ENCODE measurements around the gene OST4.
A peak's percentile ranks its signal among the peaks of the same experiment; 100 is the strongest.

Gene OST4

GRCh38 chr2:27050996-27051901 is 20.2 kb downstream of the OST4 start, which contains the start of gene AGBL5:
AGBL5 (plus strand) TSS chr2:27051668; CDS start chr2:27052959, 1,291 bp downstream.
- Histone ChIP-seq H2AFZ (ENCODE audit: low read length) (no peak within 1 kb of the TSS), H3K9ac (ENCODE audit: low read length) (peak within 1 kb of the TSS; percentile 93), H3K9me2 (ENCODE audit: low read depth, low read length) (no peaks in the 10 kb centered on the region), H3F3A (ENCODE audit: insufficient read depth, low read length) (no peaks in the 10 kb centered on the region), H3K36me3 (ENCODE audit: insufficient read depth, low read length) (peaks cover 29% of the 10 kb centered on the region; the same call in 1 of the 2 replicates), H3K4me1 (ENCODE audit: insufficient read depth, low read length, severe bottlenecking) (peaks cover 17% of the 10 kb centered on the region), H3K4me3 (ENCODE audit: low read depth, low read length, poor library complexity, severe bottlenecking) (peak within 1 kb of the TSS; percentile 98), H3K27ac (ENCODE audit: low read depth, low read length, poor library complexity, severe bottlenecking) (peak within 1 kb of the TSS; percentile 79), H3K79me2 (ENCODE audit: insufficient read depth, low read length) (no peaks in the 10 kb centered on the region), H3K4me2 (ENCODE audit: low read length) (peak within 1 kb of the TSS; percentile 97), H3K27me3 (ENCODE audit: insufficient read depth, low read length) (no peaks in the 10 kb centered on the region), H3K9me3 (ENCODE audit: low read length) (no peaks in the 10 kb centered on the region), H4K20me1 (ENCODE audit: insufficient read depth, low read length) (no peaks in the 10 kb centered on the region)
- TF ChIP-seq, protein P1, sequence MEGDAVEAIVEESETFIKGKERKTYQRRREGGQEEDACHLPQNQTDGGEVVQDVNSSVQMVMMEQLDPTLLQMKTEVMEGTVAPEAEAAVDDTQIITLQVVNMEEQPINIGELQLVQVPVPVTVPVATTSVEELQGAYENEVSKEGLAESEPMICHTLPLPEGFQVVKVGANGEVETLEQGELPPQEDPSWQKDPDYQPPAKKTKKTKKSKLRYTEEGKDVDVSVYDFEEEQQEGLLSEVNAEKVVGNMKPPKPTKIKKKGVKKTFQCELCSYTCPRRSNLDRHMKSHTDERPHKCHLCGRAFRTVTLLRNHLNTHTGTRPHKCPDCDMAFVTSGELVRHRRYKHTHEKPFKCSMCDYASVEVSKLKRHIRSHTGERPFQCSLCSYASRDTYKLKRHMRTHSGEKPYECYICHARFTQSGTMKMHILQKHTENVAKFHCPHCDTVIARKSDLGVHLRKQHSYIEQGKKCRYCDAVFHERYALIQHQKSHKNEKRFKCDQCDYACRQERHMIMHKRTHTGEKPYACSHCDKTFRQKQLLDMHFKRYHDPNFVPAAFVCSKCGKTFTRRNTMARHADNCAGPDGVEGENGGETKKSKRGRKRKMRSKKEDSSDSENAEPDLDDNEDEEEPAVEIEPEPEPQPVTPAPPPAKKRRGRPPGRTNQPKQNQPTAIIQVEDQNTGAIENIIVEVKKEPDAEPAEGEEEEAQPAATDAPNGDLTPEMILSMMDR (IDR thresholded peaks at IDR 0.05; ENCODE audit: low read length) = no peak
- no peak for TF ChIP-seq EZH2 (IDR thresholded peaks at IDR 0.05; ENCODE audit: borderline replicate concordance, low read length)

DNA sequence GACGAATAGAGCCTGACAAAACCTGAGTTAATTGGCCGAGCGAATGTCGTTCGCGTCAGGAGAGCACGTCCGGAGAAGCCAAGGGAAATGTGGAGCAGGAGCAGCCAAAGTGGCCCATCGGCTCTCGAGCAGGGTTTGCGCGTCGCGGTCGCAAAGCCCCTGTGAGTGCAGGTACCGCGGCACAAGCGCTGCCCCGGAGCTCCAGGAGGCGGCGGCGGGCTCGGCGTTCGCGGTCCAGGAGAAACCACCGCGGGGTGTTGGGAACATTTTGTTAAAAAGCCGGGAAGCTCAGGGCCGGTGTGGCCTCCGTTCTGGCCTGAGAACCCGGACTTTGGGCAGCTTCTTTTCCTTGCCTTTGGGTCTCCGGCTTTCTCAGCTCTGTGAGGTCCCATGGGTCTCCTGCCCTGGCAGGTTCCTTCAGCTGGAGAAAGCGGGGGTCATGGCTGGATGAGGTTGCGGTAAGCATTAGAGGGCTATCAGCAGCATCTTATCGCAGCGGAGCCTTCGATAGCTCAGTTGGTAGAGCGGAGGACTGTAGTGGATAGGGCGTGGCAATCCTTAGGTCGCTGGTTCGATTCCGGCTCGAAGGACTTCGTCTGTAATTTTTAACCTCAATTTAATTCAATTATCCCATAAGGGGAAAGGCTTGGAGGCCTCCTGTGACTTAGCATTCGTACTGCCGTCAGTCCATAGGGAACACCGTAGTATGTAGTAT is 21.0 kb downstream of the OST4 start:
- H2AFZ ChIP-seq (ENCODE audit: low read length) = 0 out of 2 replicates have a peak overlapping the region, but pooled peaks have one; percentile 36
- peaks cover 17% of the 10 kb centered on the region for H3K4me1 ChIP-seq (ENCODE audit: insufficient read depth, low read length, severe bottlenecking)
- H3K27ac ChIP-seq (ENCODE audit: low read depth, low read length, poor library complexity, severe bottlenecking) = peak overlapping the region; percentile 79
- peak overlapping the region; percentile 98 for H3K4me3 ChIP-seq (ENCODE audit: low read depth, low read length, poor library complexity, severe bottlenecking)
- H3K79me2 ChIP-seq (ENCODE audit: insufficient read depth, low read length) = no peaks in the 10 kb centered on the region
- no peaks in the 10 kb centered on the region for H3K9me3 ChIP-seq (ENCODE audit: low read length)
- peaks cover 21% of the 10 kb centered on the region; the same call in 1 of the 2 replicates for H3K36me3 ChIP-seq (ENCODE audit: insufficient read depth, low read length)
- no peaks in the 10 kb centered on the region for H3K9me2 ChIP-seq (ENCODE audit: low read depth, low read length)
- H3F3A ChIP-seq (ENCODE audit: insufficient read depth, low read length) = no peaks in the 10 kb centered on the region
- peak overlapping the region; percentile 93 for H3K9ac ChIP-seq (ENCODE audit: low read length)
- peak overlapping the region; percentile 97 for H3K4me2 ChIP-seq (ENCODE audit: low read length)
- TF ChIP-seq EZH2 (IDR thresholded peaks at IDR 0.05; ENCODE audit: borderline replicate concordance, low read length) = no peak
- TF ChIP-seq, protein P1 (IDR thresholded peaks at IDR 0.05; ENCODE audit: low read length) = 0 out of 2 replicates have a peak, but pooled peaks have one; percentile 5
- H3K27me3 ChIP-seq (ENCODE audit: insufficient read depth, low read length) = no peaks in the 10 kb centered on the region
- no peaks in the 10 kb centered on the region for H4K20me1 ChIP-seq (ENCODE audit: insufficient read depth, low read length)

DNA sequence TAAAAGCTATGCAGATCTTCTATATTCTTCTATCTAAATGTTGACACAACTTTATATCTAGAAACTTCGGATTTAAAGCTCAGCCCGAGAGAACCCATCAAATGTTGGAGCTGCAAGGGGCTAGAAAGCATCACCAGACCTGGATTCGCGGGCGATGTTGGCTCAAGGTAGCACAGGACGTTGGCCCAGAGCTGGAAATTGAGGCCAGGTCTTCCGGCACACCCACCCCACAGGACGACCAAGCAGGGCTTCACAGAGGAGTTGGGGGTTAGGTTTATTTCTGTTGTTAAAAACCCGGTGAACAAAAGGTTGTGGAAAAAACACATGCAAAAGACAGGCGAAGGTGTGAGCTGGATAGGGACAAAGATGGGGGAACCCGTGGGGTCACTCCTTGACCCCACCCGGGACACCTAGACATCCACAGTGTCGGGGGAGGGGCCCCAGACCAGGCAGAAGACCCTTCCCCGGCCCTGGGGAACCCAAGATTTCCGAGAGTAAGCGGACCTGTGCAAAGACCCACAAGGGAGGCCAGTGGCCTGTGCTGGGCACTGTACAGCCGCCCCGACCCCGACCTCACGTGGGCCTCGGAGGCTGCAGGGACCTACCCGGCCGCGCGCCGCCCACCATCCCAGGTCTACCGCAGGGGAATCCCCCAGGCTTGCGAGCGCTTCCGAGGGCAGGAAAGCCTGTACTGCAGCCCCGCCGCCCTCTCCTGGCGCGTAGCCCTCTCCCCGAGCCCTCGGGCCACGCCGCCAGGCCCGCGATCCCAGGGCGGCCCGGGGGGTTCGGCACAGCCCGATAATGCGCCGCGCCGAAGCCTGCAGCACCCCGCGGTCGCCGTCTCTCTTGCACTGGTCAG is 21.8 kb downstream of the OST4 start:
- peak overlapping the region; percentile 43 for H3K27ac ChIP-seq (ENCODE audit: low read depth, low read length, poor library complexity, severe bottlenecking)
- H3K79me2 ChIP-seq (ENCODE audit: insufficient read depth, low read length) = no peaks in the 10 kb centered on the region

More for the DNA sequence above, 21.8 kb downstream of the OST4 start:
- no peaks in the 10 kb centered on the region for H3K27me3 ChIP-seq (ENCODE audit: insufficient read depth, low read length)
- peak overlapping the region; percentile 98 for H3K4me3 ChIP-seq (ENCODE audit: low read depth, low read length, poor library complexity, severe bottlenecking)
- 0 out of 2 replicates have a peak overlapping the region, but pooled peaks have one; percentile 36 for H2AFZ ChIP-seq (ENCODE audit: low read length)
- TF ChIP-seq, protein P1 (IDR thresholded peaks at IDR 0.05; ENCODE audit: low read length) = no peak
- TF ChIP-seq EZH2 (IDR thresholded peaks at IDR 0.05; ENCODE audit: borderline replicate concordance, low read length) = no peak
- H3K36me3 ChIP-seq (ENCODE audit: insufficient read depth, low read length) = peaks cover 13% of the 10 kb centered on the region; the same call in 1 of the 2 replicates
- no peaks in the 10 kb centered on the region for H3F3A ChIP-seq (ENCODE audit: insufficient read depth, low read length)
- no peaks in the 10 kb centered on the region for H4K20me1 ChIP-seq (ENCODE audit: insufficient read depth, low read length)
- H3K9ac ChIP-seq (ENCODE audit: low read length) = peak overlapping the region; percentile 70
- H3K9me3 ChIP-seq (ENCODE audit: low read length) = no peaks in the 10 kb centered on the region
- peak overlapping the region; percentile 97 for H3K4me2 ChIP-seq (ENCODE audit: low read length)
- no peaks in the 10 kb centered on the region for H3K9me2 ChIP-seq (ENCODE audit: low read depth, low read length)
- H3K4me1 ChIP-seq (ENCODE audit: insufficient read depth, low read length, severe bottlenecking) = peaks cover 17% of the 10 kb centered on the region

All from OCI-LY1 (cell line).